COLO668 (cell line): ENCODE measurements around the gene EIF1.
"Not testable (repeated sequence)": the region's sequence is repeated elsewhere in the genome, so short reads cannot be mapped to it uniquely, and the experiment has no call there.

Experiments
- DNase-seq: peaks from one replicate; lab custom pipeline; 2025; ENCODE audit not compliant: unreplicated experiment; lab: John Stamatoyannopoulos, UW

EIF1 gene

DNA sequence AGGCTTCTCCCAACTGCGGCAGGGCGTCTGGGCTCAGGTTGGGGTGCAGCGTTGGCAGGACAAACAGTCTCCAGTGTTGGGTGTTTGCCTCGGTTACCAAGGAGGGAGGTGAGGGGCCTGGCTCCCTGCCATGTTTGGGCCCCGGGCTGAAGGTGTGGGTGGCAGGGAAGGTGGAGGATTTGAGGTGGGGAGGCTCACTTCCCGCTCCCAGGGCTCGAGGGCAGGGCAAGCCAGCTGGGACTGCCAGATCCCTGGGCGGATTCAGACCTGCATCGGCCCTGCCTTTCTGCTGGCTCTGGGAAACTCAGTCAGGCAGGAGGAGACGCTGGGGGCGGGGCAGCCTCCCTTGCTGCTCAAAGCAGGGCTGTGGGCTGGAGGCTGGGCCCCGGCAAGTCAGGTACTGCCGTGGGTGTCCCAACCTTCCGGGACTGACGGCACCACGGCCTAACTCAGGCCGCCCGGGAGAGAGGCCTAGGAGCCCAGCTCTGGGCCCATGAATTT lies 33.0 kb upstream of the EIF1 start:
- DNase-seq: peak; percentile 44

DNA sequence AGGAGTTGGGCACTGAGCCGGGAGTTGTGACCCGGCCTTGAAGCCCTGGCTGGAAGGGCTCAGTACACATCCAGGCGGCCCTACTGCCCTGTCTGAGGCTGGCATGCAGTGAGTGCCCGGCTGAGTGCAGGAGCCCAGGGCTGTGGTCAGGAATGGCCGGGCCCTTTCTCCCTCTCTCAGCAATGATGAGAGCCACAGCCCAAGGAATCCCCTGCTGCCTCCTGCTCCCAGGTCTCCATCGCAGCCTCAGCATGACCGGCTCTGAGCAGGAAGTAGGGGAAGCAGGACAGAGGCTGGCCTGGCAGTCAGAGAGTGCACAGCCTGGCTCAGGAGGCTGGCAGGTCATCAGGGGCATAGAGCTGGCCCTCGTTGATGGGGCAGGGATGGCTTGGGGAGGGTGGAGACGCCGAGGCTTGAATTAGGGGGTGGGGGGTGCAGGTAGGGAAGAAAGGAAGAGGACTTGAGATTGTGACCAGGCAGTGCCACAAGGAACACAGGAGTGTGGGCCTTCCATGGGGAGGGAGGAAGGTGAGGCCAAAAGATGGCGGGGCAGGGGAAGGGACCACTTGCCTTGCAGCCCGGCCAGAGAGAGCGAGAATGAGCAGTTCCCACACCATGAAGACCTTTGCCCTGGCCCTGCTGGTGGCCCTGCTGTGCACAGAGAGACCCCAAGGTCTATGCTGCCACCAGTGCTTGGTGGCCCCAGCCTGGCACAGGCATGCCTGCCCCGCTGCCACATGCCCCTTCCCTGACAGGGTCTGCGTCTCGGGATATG lies 32.2 kb upstream of the EIF1 start:
- no peak for DNase-seq

- DNase-seq: no peak
Measured at GRCh38 chr17:41657176-41657754, 31.4 kb upstream of the EIF1 start.

- no peak for DNase-seq
Measured at GRCh38 chr17:41657936-41658335, 30.7 kb upstream of the EIF1 start.

GRCh38 chr17:41658846-41659245 lies 29.8 kb upstream of the EIF1 start:
- DNase-seq: no peak

GRCh38 chr17:41659427-41660212 lies 29.1 kb upstream of the EIF1 start:
- no peak for DNase-seq

- DNase-seq: no peak
Measured at GRCh38 chr17:41660221-41660711, 28.4 kb upstream of the EIF1 start.

- DNase-seq: no peak
Measured at GRCh38 chr17:41663451-41664171, 25.1 kb upstream of the EIF1 start.

- no peak for DNase-seq
Measured at GRCh38 chr17:41664172-41664457, 24.6 kb upstream of the EIF1 start.

DNA sequence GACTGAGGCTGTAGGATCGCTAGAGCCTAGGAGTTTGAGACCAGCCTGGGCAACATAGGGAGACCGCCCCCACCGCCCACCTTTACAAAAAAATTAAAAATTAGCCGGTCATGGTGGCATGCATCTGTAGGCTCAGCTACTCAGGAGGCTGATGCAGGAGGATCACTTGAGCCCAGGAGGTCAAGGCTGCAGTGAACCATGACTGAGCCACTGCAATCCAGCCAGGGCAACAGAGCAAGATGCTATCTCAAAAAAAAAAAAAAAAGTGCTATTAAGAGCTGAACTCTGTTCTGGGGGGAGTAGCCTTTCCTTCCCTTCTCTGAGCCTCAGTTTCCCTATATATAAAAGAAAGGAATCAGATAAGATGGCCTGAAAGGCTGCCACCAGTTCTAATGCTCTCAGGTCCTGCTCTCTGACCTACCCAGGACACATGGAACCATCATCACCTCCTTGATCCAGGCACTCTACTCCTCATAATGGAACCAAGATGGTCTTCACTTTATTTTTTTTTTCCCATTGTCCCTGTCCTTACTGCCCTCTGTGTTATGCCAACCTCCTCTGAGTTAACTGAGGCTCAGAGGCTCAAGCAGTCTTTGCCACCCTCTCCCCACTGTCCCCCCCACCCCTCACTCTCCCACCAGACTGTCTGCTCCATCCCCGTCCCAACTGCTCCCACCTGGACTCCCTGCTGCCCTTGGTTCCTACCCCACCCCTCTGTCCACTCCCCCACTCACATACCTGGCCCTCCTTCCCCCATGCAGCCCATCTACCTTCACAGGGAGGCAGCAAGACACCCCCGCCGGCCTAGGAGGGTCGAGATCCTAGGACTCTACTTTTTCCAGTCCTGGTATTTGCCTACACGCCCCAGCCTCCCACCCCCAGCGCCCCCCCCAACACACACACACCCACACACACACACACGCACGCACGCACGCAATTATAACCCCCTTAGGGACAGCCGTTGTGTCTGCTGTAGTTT lies 23.8 kb upstream of the EIF1 start:
- no peak for DNase-seq

DNA sequence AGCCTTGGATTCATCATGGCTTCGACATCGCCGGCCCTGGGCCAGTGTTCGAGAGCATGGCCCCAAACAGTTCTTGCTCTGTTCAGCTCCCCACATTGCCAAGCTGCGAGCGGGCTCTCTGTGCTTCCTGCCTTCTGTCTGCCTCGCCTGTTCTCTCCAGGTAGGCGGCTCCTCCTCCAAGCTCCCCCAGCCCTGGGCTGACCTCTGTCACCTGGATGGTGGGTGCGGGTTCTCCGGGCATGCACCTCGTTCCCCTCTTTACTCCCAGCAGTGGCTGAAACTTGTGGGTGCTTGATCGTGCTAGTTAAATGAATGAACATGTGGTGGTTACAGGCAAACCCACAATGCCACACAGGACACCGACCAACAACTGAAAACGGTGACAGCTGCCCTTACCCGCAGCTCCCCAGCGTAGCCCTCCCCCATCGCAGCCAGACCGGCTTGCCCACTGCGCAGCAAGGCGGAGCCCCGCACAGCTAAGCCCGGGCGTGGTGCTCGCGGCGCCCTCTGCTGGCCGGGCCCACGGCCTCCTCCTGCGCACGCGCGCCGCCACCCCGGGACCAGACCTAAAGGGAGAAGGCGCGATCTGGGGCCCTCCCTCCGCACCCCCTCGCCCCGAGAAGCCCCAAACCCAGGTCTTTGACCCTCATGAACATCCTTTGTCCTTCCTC lies 23.0 kb upstream of the EIF1 start:
- peak; percentile 87 for DNase-seq

DNA sequence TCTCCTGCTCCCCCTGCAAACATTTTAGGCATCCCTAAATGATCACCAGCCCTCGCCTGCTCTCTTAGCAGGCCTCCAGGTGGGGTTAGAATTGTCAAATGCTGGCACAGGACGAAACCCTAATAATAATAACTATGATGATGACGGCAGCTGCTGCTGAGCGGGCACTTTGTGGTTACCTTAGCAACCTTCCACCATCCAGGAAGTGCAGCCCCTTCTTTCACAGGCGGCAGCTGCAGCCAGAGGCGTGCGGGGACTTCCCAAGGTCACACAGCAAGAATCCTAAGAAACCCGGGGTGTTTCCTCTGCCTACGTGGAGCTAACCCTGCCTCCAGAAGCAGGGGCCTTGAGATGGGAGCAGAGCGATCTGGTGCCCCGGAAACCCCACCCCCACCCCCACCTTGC lies 22.4 kb upstream of the EIF1 start:
- peak; percentile 71 for DNase-seq

- DNase-seq: peak; percentile 76
Measured at GRCh38 chr17:41666708-41667279, 21.9 kb upstream of the EIF1 start.

DNA sequence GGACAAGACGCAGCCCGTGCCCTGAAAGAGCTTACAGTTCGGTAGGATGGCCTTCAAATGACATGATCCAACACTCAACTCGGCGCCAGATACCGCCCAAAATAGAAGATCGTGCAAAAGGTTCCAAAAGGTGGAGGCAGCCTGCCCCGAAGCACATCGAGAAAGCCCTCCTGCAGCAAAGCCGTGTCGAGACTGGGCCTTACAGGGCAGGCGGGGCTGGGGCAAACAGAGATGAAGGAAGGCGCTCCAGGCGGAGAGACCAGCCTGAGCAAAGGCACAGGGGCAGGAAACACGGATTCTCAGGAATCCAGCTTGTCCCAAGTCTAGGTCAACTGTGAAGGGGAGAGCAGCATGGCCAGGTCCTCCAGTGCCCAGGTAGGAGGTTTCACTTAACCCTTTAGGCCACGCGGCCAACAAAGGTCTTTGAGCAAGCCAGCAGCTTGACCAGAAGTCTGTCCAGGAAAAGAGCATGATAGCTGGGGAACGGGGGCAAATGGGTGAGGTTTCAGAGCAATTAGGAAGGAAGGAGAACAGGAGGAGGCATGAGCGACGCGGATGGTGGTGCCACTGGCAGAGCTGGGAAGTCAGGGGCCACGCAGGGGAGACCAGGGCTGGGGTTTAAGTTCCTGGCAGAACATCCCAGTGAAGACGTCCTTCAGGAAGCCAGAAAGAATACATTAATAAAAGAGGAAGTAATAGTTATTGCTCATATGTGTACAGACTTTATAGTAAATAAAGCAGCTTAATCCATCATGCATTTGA lies 21.2 kb upstream of the EIF1 start:
- DNase-seq: no peak

- DNase-seq: no peak
Measured at GRCh38 chr17:41672153-41672552, 16.5 kb upstream of the EIF1 start.

- not testable (repeated sequence) for DNase-seq
Measured at GRCh38 chr17:41675157-41676057, 13.3 kb upstream of the EIF1 start.

DNA sequence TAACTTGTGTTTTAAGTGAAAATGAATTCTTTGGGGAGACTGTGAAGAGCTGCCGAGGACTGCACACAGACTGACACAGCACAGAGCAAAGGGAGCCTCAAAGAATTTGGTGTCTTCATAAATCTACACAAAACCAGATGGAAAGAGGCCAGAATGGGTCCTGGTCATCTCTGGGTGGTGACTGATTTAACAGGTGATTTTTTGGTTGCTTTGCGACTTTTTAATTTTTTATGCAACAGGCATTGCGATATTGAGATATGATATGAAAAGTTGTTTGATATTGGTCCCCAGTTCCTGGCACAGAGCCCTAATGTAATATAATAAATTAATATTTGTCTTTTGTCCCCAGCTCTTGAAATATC lies 12.6 kb upstream of the EIF1 start:
- DNase-seq: no peak
